GM12865 (cell line): ENCODE measurements around the gene FYCO1.

Experiments
- DNase-seq: peaks from one replicate; pipeline ENCODE4 v3.0.0; 2010; ENCODE audit warnings: low read depth
- H3K4me3 ChIP-seq: 2 replicates; pipeline ENCODE4 v1.5.1; 2011; ENCODE audit warnings: mild to moderate bottlenecking, low read depth, low read length, control low read depth
- TF ChIP-seq, protein P1 (sequence below): IDR thresholded peaks from 2 replicates; pipeline ENCODE4 v1.5.1; 2011; ENCODE audit warnings: low read length, control low read depth, low read depth, inconsistent platforms; ENCODE audit not compliant: insufficient read depth; ENCODE audit errors: missing control alignments

Gene FYCO1

DNA sequence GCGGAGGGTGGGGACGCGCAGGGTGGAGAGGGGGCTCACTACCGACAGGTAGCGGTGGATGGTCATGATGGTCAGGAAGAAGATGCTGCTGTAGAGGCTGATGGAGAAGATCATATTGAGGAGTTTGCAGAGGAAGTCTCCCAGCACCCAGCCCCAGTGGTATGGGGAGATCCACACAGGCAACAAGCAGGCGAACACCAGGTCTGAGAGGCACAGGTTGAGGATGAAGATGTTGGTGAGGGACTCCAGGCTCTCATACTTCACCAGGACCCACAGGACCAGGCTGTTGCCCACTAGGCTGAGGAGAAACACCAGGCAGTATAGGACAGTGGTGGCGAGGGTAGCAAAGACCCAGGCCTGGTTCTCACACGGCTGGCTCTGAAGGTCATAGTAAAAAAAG, 25.9 kb upstream of the FYCO1 start:
- TF ChIP-seq, protein P1, sequence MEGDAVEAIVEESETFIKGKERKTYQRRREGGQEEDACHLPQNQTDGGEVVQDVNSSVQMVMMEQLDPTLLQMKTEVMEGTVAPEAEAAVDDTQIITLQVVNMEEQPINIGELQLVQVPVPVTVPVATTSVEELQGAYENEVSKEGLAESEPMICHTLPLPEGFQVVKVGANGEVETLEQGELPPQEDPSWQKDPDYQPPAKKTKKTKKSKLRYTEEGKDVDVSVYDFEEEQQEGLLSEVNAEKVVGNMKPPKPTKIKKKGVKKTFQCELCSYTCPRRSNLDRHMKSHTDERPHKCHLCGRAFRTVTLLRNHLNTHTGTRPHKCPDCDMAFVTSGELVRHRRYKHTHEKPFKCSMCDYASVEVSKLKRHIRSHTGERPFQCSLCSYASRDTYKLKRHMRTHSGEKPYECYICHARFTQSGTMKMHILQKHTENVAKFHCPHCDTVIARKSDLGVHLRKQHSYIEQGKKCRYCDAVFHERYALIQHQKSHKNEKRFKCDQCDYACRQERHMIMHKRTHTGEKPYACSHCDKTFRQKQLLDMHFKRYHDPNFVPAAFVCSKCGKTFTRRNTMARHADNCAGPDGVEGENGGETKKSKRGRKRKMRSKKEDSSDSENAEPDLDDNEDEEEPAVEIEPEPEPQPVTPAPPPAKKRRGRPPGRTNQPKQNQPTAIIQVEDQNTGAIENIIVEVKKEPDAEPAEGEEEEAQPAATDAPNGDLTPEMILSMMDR, result no peak
- no peak overlapping the region for H3K4me3 ChIP-seq
- DNase-seq, result no peak

DNA sequence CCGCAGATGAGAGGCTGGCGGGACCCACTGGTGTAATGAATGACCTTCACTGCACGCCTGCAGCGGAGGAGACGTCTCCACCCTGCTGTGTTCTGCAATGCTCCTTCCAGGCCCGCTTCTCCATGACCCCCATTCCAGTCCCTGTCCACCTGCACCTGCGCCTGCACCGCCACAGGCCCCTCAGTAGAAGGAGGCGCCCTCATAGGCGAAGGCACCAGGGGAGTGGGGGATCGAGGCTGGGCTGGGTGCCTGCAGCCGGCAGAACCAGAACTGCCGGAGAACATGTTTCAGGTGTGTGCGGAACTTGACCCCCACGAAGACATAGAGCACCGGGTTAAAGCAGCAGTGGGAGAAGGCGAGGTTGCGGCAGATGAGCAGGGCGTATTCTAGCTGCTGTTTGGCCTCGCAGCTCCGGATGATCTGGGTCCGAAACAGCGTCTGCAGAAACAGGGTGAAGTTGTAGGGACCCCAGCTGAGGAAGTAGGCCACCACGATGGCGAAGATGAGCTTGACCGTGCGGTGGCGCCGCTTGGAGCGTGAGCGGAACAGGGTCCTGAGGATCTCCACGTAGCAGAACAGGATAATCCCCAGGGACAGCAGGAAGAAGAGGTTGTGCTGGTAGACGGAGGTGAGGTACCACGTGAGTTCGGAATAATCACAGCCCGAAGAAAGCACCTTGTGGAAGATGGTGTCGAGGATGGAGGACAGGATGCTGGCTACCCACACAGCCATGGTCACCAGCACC, 25.3 kb upstream of the FYCO1 start:
- H3K4me3 ChIP-seq, result no peak overlapping the region
- TF ChIP-seq, protein P1, result no peak
- no peak for DNase-seq

DNA sequence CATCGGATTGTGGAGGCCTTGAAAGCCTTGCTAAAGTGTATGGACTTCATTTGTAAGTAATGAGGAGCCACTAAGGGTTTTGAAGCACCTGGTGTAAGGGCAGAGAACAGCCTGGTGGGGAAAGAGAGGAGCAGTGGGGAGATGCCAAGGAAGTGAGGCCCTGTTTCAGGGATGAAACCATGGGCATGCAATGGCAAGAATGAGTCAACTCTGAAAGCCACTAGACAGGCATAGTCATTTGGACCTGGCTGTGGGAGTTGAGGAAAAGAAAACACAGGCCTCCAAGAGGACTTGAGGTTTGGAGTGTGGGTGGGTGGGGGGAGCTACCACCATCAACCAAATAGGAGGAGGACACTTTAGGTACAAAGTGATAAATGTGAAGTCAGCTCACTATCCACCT, 24.1 kb upstream of the FYCO1 start:
- TF ChIP-seq, protein P1, result no peak
- DNase-seq, result no peak
- H3K4me3 ChIP-seq, result no peak overlapping the region

DNA sequence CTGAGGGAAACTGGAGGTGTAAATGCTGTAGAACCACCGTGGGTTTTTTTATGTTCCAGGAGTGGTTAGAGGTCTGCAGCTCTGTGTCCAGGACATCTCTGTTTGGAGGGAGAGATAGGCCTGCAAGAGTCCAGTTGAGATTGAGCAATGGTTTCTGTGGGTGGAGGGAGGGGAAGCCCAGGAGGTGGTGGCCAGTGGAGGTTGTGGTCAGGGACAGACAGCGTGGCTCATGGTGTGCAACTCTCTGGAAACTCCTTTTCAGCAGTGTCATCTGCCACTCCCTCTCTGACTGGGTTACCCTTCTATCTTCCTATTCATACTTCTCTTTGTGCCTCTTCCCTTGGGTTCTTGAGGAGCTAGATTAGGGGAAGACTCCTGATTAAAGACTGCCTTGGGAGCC, 22.1 kb upstream of the FYCO1 start:
- no peak for DNase-seq
- TF ChIP-seq, protein P1, result no peak

DNA sequence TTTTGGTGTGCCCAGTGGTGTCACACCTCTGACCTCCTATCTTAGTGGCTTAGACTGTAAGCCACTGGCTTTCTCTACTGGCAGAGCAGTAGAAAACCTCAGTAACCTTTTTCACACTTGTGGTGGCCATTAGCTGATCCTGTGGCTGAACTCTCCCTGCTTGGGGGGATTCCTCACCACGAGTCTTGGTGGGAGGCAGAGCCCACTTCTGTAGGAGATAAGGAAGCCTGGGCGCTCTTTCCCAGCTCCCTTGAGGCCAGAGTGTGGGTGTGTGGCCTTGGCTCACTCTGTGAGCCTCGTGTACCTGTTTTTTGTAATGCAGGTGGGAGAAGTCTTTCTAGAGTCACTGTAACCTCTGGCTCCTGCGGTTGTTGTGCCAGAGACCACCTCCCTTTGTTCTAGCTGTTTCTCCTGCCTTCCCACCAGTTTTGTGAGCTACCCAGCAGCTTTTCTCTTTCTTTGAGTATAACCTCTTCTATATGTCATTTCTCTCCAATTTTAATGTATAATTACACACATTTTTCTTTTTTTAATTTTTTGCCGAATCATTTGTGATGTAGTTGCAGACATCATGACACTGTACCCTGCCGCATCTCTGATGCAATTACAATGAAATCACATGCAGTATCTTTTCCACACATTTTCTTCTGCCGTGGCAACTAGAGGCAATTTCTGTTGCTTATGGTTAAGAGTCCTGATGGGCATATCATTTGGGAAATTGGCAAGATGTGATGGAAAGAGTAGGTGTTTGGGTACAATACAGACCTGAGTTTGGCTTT, 17.9 kb upstream of the FYCO1 start:
- TF ChIP-seq, protein P1, result no peak
- DNase-seq, result no peak
- H3K4me3 ChIP-seq, result no peak overlapping the region

More for the DNA sequence above, 22.1 kb upstream of the FYCO1 start:
- no peak overlapping the region for H3K4me3 ChIP-seq

DNA sequence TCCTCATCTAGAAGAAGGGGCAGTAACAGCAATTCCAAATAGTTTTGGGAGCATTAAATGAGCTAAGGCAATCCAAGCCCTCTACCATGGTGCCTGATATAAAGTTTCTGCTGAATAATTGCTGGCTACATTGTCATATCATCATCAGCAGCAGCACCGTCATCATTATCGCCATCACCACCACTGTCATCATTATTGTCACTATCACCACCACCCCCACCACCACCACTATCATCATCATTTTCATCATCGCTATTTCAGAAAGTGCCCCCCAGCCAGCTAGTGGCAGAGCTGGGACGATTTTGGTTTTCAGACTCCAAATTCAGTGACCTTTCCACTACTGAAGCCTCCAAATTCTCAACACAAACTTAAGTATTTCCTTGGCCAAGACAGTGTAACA, 16.6 kb upstream of the FYCO1 start:
- no peak for DNase-seq
- no peak overlapping the region for H3K4me3 ChIP-seq
- TF ChIP-seq, protein P1, result no peak
